Progenitor cell of endocrine pancreas (in vitro differentiated cells): ENCODE measurements around the gene EZH1. TPM values are rescaled to one million over a fixed set of nuclear protein-coding genes. Genes with fewer than 3 reads are reported as not detected.

Source experiments
- DNase-seq: peaks from one replicate; pipeline ENCODE4 v3.0.0; 2021; ENCODE audit warnings: low spot score; ENCODE audit not compliant: unreplicated experiment
- H3K27ac Mint-ChIP-seq: 2 replicates; pipeline ENCODE4 v1.8.0; 2021; ENCODE audit warnings: mild to moderate bottlenecking, moderate library complexity, mixed read lengths
- H3K27me3 Mint-ChIP-seq: 2 replicates; pipeline ENCODE4 v1.8.0; 2021; ENCODE audit warnings: mixed read lengths
- H3K36me3 Mint-ChIP-seq: 2 replicates; pipeline ENCODE4 v1.8.0; 2022; ENCODE audit warnings: mixed read lengths; ENCODE audit not compliant: insufficient read depth
- H3K4me1 Mint-ChIP-seq: 2 replicates; pipeline ENCODE4 v1.8.0; 2021; ENCODE audit warnings: low read depth, mixed read lengths
- H3K4me3 Mint-ChIP-seq: 2 replicates; pipeline ENCODE4 v1.8.0; 2021; ENCODE audit warnings: low read depth, mild to moderate bottlenecking, moderate library complexity, mixed read lengths
- H3K9me3 Mint-ChIP-seq: 2 replicates; pipeline ENCODE4 v1.8.0; 2021; ENCODE audit warnings: low read depth, mixed read lengths
- microRNA-seq: library from miRNA; unstranded; fragments of <30 nt; microRNA quantifications from one replicate; pipeline ENCODE4 v1.1.0, GENCODE V29; 2020; ENCODE audit warnings: borderline number of aligned reads; ENCODE audit not compliant: unreplicated experiment
- total RNA-seq: library from RNA; stranded (reverse); gene quantifications from 2 replicates; pipeline ENCODE4 v1.2.1, GENCODE V29; 2021
- TF ChIP-seq, protein P1 (sequence below): fragments of 200-600 bp; sonication (generic); IDR thresholded peaks from one replicate; pipeline ENCODE4 v1.5.0; 2021; ENCODE audit warnings: antibody characterized with exemption, mild to moderate bottlenecking; ENCODE audit not compliant: unreplicated experiment

The EZH1 gene
- total RNA-seq, 1 donor from 2014 or later: 31.9 TPM

DNA sequence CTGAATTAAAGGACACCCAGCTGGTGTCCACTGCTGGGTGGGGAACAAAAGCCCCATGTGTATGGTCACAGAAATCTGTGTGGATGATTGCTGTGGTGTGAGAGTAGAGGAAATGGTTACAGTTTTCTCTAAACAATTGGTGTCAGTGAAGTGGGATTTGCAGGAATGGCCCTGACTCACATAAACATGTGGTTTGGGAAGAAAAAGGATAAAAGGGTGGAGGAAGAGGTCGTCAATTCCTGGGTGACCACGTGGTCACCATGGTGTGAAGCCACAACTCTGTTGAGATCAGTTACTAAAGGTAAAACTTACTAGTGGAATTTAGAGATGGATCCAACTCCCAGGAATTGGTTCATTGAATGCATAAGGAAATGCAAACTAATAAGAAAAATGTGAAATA is 89.3 kb downstream of the EZH1 start:
- H3K9me3 Mint-ChIP-seq: peaks cover 4% of the 10 kb centered on the region
- H3K4me3 Mint-ChIP-seq: no peak overlapping the region
- H3K27me3 Mint-ChIP-seq: peaks cover 21% of the 10 kb centered on the region
- no peak overlapping the region for H3K27ac Mint-ChIP-seq
- DNase-seq: no peak
- H3K4me1 Mint-ChIP-seq: peaks cover 10% of the 10 kb centered on the region
- TF ChIP-seq, protein P1, sequence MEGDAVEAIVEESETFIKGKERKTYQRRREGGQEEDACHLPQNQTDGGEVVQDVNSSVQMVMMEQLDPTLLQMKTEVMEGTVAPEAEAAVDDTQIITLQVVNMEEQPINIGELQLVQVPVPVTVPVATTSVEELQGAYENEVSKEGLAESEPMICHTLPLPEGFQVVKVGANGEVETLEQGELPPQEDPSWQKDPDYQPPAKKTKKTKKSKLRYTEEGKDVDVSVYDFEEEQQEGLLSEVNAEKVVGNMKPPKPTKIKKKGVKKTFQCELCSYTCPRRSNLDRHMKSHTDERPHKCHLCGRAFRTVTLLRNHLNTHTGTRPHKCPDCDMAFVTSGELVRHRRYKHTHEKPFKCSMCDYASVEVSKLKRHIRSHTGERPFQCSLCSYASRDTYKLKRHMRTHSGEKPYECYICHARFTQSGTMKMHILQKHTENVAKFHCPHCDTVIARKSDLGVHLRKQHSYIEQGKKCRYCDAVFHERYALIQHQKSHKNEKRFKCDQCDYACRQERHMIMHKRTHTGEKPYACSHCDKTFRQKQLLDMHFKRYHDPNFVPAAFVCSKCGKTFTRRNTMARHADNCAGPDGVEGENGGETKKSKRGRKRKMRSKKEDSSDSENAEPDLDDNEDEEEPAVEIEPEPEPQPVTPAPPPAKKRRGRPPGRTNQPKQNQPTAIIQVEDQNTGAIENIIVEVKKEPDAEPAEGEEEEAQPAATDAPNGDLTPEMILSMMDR: no peak
- H3K36me3 Mint-ChIP-seq: peaks cover 2% of the 10 kb centered on the region

DNA sequence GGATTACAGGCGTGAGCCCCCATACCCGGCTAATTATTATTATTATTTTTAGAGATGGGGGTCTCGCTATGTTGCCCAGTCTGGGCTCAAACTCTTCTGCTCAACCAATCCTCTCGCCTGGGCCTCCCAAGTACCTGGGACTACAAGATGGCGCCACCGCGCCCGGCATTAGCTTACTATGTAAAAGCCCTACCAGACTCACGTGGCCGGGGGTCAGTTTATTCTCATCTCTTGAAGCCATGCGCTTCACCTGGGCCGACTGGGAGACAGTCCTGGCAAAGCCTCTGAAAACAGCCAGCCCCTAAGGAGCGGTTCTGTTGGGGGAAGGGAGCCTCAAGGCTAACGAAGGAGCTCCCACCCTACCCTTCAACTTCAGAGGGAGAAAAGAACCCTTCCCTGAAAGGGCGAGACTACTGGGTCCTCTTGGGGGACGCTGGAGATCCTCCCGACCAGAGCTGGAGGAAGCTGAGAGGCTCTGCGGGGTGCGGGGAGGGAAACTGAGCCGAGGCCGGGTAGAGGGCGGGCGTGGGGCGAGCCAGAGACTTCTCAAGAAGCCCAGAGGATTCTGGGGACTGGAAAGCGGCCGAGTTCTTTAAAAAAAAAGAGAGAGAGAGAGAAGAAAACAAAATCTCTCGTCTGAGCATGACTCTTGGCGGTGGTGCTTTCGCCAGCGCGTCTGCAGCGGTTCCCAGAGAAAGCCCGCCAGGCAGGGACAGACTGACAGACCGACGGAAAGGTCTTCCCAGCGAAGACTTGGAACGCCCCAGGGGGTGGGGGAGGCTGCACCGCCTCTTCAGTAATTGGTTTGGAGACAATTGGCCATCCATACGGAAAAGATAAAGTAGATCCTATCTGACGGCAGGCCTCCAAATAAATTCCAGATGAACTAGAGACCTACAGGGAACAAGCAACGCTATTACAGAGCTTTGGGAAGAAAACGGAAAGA is 91.4 kb downstream of the EZH1 start:
- peaks cover 4% of the 10 kb centered on the region for H3K9me3 Mint-ChIP-seq
- no peak for DNase-seq
- H3K36me3 Mint-ChIP-seq: no peaks in the 10 kb centered on the region
- peaks cover 21% of the 10 kb centered on the region for H3K27me3 Mint-ChIP-seq
- TF ChIP-seq, protein P1: no peak
- peaks cover 6% of the 10 kb centered on the region for H3K4me1 Mint-ChIP-seq
- H3K27ac Mint-ChIP-seq: no peak overlapping the region
- H3K4me3 Mint-ChIP-seq: peak overlapping the region; percentile 69

DNA sequence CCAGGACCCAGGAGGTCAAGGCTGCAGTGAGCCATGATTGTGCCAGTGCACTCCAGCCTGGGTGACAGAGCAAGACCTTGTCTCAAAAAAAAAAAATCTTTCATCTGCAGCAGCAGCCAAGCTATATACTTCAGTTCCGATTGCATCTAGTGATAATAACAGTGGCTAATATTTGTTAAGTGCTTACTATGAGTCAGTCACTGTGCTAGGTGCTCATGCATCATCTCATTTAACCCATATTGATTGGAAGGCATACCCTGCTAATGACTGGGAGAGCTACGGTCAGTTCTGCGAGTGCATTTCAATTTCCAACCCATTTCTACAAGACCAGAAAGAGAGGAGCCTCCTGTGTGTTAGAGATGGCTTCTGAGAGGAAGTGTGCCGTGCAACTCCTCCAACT is 93.4 kb downstream of the EZH1 start:
- H3K27me3 Mint-ChIP-seq: peaks cover 24% of the 10 kb centered on the region
- H3K4me3 Mint-ChIP-seq: no peak overlapping the region
- DNase-seq: no peak
- H3K27ac Mint-ChIP-seq: no peak overlapping the region
- no peaks in the 10 kb centered on the region for H3K9me3 Mint-ChIP-seq
- no peaks in the 10 kb centered on the region for H3K36me3 Mint-ChIP-seq
- H3K4me1 Mint-ChIP-seq: peaks cover 6% of the 10 kb centered on the region
- TF ChIP-seq, protein P1: no peak

Small RNA genes lying within 50 kb of the gene (microRNA-seq; reads per million reads assigned to microRNA genes)
- gene MIR6780A: not detected

Other genes starting within 250 kb of the EZH1 start
- 19.0 and 22.9 TPM in 2 replicates for gene NAGLU, start 208.8 kb downstream of the EZH1 start, total RNA-seq
- 1.4 and 2.4 TPM in 2 replicates for gene HSD17B1, start 192.1 kb downstream of the EZH1 start, total RNA-seq
- 60.0 and 66.9 TPM in 2 replicates for gene COASY, start 182.9 kb downstream of the EZH1 start, total RNA-seq
- gene MLX, start 177.9 kb downstream of the EZH1 start, total RNA-seq: 26.8 and 33.7 TPM in 2 replicates
- 18.1 and 19.6 TPM in 2 replicates for gene PSMC3IP, start 167.3 kb downstream of the EZH1 start, total RNA-seq
- 66.2 and 80.5 TPM in 2 replicates for gene RETREG3, start 135.7 kb downstream of the EZH1 start, total RNA-seq
- gene TUBG1, start 135.4 kb downstream of the EZH1 start, total RNA-seq: 53.8 and 53.9 TPM in 2 replicates
- gene TUBG2, start 85.8 kb downstream of the EZH1 start, total RNA-seq: 26.9 and 31.3 TPM in 2 replicates
- gene PLEKHH3, start 68.0 kb downstream of the EZH1 start, total RNA-seq: 14.1 and 16.2 TPM in 2 replicates
- gene CCR10, start 63.2 kb downstream of the EZH1 start, total RNA-seq: 0.49 and 1.1 TPM in 2 replicates
- gene CNTNAP1, start 62.5 kb downstream of the EZH1 start, total RNA-seq: 2.3 and 2.5 TPM in 2 replicates
- gene RAMP2, start 16.2 kb upstream of the EZH1 start, total RNA-seq: 4.3 and 4.4 TPM in 2 replicates
- 76.5 and 81.3 TPM in 2 replicates for gene VPS25, start 28.4 kb upstream of the EZH1 start, total RNA-seq
- 5.8 and 6.3 TPM in 2 replicates for gene WNK4, start 35.6 kb upstream of the EZH1 start, total RNA-seq
- gene COA3, start 53.7 kb upstream of the EZH1 start, total RNA-seq: 84.9 and 85.4 TPM in 2 replicates
- not detected in 2 replicates for gene CNTD1, start 53.8 kb upstream of the EZH1 start, total RNA-seq
- 63.4 and 67.1 TPM in 2 replicates for gene BECN1, start 79.2 kb upstream of the EZH1 start, total RNA-seq
- 121 and 129 TPM in 2 replicates for gene PSME3, start 88.4 kb upstream of the EZH1 start, total RNA-seq
- 4.1 and 4.3 TPM in 2 replicates for gene AOC2, start 99.5 kb upstream of the EZH1 start, total RNA-seq
- 1.2 and 2.6 TPM in 2 replicates for gene AOC3, start 106.2 kb upstream of the EZH1 start, total RNA-seq
- not detected in 2 replicates for gene G6PC1, start 155.8 kb upstream of the EZH1 start, total RNA-seq
- gene AARSD1, start 219.4 kb upstream of the EZH1 start, total RNA-seq: 59.3 and 69.8 TPM in 2 replicates
- 5.6 and 6.5 TPM in 2 replicates for gene PTGES3L, start 235.0 kb upstream of the EZH1 start, total RNA-seq
- gene RUNDC1, start 235.5 kb upstream of the EZH1 start, total RNA-seq: 21.0 and 22.6 TPM in 2 replicates